Endometrial microvascular endothelial cells (primary cell): ENCODE results near the gene FOXB2. TPM values are rescaled to one million over a fixed set of nuclear protein-coding genes. Genes with fewer than 3 reads are reported as not detected.
"Not testable (repeated sequence)": the region's sequence is repeated elsewhere in the genome, so short reads cannot be mapped to it uniquely, and the experiment has no call there.

Experiments used
- in situ Hi-C: cut with HindIII; loops from 2 replicates; pipeline ENCODE4 v1.10.0; 2017; ENCODE audit warnings: low sequenced_read_pairs, low pct_unique_long_range_greater_than_20kb; ENCODE audit errors: inconsistent ontology term
- total RNA-seq: library from RNA; depleted of rRNA; stranded (reverse); fragments of >200 nt; gene quantifications from one replicate; pipeline ENCODE4 v1.2.3, GENCODE V29; 2015; ENCODE audit errors: inconsistent ontology term

Gene FOXB2
- total RNA-seq, 1 donor from 2014 or later: not detected

DNA sequence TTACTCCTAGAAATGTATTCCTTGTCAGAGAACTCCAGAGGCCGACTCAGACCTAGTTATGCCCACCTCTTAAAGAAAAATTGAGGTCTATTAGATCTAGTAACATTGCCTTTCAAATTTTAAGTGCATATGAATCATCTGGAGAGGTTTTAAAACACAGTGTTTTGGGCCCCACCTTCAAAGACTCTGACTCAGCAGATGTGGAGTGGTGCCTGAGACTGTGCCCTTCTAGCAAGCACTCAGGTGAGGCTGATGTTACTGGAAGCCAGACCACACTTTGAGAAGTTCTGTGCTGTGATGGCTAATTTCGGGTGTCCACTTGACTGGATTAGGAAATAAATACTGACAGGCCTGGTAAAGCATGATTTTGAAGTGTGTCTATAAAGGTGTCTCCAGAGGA, 10.6 kb downstream of the FOXB2 start:
- in situ Hi-C loops: no loop called here

DNA sequence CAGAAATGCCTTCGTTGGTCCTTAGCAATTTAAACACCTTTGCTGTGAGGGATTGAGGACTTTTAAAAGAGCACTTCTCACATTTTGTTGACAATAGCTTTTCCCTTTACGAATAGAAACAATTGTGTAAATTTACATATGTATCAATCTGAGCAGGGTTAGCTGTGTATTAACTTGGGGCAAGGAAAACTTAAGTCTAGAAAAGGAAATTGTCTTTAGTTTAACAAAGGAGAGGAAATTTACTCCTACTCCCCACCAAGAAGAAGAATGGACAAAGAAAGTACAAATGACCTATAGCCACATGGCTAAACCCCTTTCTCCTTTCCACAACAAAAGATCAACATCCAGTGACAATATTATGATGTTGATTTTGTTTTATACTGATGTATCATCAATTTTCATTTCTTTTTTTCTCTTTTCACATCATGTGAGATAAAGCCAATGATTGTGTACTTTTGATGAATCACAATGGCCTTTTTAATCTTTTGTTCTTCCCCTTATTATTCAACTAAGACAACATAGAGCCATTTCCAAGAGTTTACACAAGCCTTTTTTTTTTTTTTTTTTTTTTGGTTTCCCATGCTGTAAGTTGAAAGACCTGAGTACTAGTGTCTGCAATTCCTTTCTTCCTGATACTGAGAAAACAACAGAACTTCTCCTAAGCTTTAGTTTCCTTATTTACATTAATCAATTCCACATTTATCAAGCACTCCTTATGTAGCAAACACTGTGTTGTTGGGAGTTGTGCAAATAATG, 19.0 kb downstream of the FOXB2 start:
- in situ Hi-C loops: no loop called here

DNA sequence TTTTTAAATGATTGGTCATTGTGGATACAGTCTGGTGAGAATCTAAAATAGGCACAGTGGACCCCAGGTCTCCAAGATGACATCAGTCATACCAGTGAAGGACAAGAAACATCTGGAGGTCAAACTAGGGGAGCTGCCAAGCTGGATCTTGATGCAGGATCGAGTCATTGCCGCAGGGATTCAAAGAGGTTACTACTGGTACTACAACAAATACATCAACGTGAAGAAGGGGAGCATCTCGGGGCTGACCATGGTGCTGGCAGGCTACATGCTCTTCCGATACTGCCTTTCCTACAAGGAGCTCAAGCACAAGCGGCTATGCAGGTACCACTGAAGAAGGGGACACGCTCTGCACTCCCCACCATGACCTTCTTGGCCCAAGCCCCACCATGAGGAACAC, 20.9 kb downstream of the FOXB2 start:
- in situ Hi-C loops: no loop called here

DNA sequence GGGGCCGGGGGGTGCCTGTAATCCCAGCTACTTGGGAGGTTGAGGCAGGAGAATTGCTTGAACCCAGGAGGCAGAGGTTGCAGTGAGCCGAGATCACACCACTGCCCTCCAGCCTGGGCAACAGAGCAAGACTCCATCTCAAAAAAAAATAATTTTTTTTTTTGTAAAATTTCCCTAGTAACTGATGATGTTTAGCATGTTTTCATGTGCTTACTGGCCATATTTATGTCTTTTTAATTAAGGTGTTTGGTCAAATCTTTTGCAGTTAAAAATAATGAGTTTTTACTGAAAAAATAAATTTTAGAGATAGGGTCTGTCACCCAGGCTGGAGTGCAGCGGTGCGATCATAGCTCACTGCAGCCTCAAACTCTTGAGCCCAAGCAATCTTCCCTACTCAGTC, 24.3 kb downstream of the FOXB2 start:
- in situ Hi-C loops: not testable (repeated sequence)

DNA sequence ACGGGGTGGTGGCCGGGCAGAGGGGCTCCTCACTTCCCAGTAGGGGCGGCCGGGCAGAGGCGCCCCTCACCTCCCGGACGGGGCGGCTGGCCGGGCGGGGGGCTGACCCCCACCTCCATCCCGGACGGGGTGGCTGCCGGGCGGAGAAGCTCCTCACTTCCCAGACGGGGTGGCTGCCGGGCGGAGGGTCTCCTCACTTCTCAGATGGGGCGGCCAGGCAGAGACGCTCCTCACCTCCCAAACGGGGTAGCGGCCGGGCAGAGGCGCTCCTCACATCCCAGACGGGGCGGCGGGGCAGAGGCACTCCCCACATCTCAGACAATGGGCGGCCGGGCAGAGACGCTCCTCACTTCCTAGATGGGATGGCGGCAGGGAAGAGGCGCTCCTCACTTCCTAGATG, 41.2 kb downstream of the FOXB2 start:
- in situ Hi-C loops: not testable (repeated sequence)

DNA sequence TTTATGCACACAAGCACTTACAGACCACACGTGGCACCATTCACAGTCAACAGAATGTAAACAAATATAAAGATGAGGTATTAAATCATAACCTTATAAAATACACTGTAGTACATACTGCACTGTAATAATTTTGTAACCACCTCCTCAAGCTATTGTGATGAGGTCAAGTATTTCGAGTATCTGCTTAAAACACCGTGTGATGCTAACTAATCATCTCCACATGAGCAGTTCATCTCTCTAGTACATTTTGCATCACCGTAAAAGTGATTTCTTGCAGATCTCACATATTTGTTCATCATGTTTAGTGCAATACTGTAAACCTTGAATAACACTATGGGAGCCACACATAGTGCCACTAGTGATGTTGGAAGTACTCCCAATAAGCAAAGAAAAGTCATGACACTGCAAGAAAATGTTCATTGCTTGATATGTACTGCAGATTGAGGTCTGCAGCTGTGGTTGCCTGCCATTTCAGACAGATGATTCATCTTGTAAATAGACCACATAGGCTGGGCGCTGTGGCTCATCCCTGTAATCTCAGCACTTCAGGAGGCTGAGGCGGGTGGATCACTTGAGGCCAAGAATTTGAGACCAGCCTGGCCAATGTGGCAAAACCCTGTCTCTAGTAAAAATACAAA, 44.3 kb downstream of the FOXB2 start:
- in situ Hi-C loops: no loop called here

DNA sequence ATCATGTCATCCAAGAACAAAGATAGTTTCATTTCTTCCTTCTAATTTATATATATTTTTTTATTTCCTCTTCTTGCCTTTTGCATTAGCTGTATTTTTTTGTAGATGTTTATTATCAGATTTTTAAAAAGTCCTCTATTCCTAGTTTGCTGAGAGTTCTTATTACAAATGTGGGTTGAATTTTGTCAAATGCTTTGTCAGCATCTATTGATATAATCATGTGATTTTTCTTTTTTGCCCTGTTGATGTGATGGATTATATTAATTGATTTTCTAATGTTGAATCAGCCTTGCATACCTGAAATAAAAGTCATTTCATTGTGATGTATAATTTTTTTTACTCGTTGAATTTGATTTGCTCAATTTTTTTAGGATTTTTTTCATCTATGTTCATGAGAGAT, 46.9 kb downstream of the FOXB2 start:
- in situ Hi-C loops: no loop called here

Other genes with a start within 250 kb of the FOXB2 start
- 10.8 TPM for gene PRUNE2, start 113.5 kb upstream of the FOXB2 start, total RNA-seq
- 11.3 TPM for gene VPS13A, start 157.9 kb downstream of the FOXB2 start, total RNA-seq